Measurements from ENCODE around the gene NTNG1. TPM values are rescaled to one million over a fixed set of nuclear protein-coding genes. Genes with fewer than 3 reads are reported as not detected.

The NTNG1 gene
- total and polyA plus RNA-seq, 2 of the 8 experiments (the other 6 are each of a cell fraction or from before 2014, with no cell fraction given): 1.2 to 4.1 TPM

DNA sequence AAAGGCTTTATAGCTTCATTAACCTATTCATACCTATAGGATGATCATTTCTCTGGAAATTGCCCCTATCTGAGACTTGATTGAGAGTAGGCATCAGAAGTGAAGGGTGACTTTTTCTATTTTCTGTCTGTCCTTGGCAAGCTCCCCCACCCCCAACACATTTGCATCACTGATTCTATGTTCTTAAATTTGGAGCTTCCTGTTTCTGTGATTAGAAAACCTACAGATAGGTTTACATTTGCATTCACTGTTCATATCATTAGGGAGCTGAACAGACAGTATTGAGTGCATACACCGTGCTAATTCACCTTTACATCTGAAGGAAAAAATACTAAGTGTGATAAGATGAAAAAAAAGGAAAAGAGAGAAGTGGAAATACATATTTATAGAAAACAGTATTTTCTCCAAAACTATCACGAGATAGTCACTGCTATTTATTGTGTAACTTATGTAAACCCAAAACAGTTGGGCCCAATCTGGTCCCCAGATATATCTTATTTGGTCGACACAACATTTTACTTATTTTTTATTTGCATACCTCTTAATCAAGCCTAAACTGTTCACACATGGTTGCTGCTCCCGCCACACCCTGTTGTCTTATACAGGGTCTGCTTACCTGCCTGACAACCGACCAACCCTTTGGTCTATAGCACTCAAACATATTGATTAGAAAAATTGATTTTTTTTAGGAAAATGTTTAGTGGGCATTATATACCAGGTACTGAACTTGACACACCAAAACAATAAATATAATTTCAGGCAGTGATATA, 218.8 kb downstream of the NTNG1 start:
- Histone ChIP-seq H2AK5ac (ENCODE audit: low read depth, low read length) (no peak overlapping the region), H2BK12ac (ENCODE audit: low read depth, low read length) (no peak overlapping the region), H4K5ac (ENCODE audit: insufficient read length, low read depth, low read length) (no peak overlapping the region), H4K91ac (replicated peaks; ENCODE audit: insufficient read length, low read length) (no peak overlapping the region), H3K79me1 (ENCODE audit: low read depth, low read length) (no peaks in the 10 kb centered on the region), H3K18ac (ENCODE audit: extremely low read depth, low read length) (no peak overlapping the region), H3K56ac (replicated peaks; ENCODE audit: insufficient read length, low read depth, low read length) (no peak overlapping the region), H3K9ac (replicated peaks in 1 of 4; ENCODE audit: extremely low read depth in 1 of 4, low read depth in 3 of 4, low read length in 3 of 4) (no peak overlapping the region), H2BK120ac (replicated peaks; ENCODE audit: low read depth, low read length) (no peak overlapping the region), H4K20me1 (replicated peaks in 1 of 2; ENCODE audit: control insufficient read depth in 1 of 2, insufficient read depth in 2 of 2, low read length in 2 of 2) (no peaks in the 10 kb centered on the region), H3K4me1 (replicated peaks in 1 of 4; ENCODE audit: control insufficient read depth in 3 of 4, insufficient read depth in 4 of 4, low read length in 3 of 4) (peaks cover 0 to 4% (median 3%) of the 10 kb centered on the region in 4 experiments; a peak in 1 of 7 replicates), H3K4ac (replicated peaks; ENCODE audit: insufficient read length, low read depth, low read length) (no peak overlapping the region), H2AFZ (ENCODE audit: low read length) (no peak overlapping the region), H2BK15ac (ENCODE audit: low read length) (no peak overlapping the region), H2BK5ac (ENCODE audit: low read depth, low read length) (no peak overlapping the region), H2BK20ac (ENCODE audit: low read length) (no peak overlapping the region), H3K79me2 (ENCODE audit: control insufficient read depth in 1 of 2, insufficient read depth in 2 of 2, low read length in 2 of 2) (no peaks in the 10 kb centered on the region), H4K8ac (ENCODE audit: extremely low read depth, insufficient read depth, low read length) (no peak overlapping the region), H3K23me2 (ENCODE audit: low read depth, low read length) (no peaks in the 10 kb centered on the region), H3K23ac (ENCODE audit: insufficient read length) (no peak overlapping the region), H3K14ac (ENCODE audit: insufficient read length) (no peak overlapping the region), H3K4me2 (ENCODE audit: insufficient read depth in 1 of 2, low read depth in 2 of 2, low read length in 2 of 2) (no peak overlapping the region), H3K4me3 (ENCODE audit: extremely low read depth in 1 of 4, insufficient read depth in 2 of 4, low read depth in 3 of 4, low read length in 4 of 4) (no peak overlapping the region), H3K9me3 (ENCODE audit: insufficient read depth in 2 of 2, low read depth in 1 of 2, low read length in 1 of 2) (no peaks in the 10 kb centered on the region), H3K27ac (ENCODE audit: low read depth, low read length) (no peak overlapping the region), H3K27me3 (replicated peaks in 1 of 4; ENCODE audit: control insufficient read depth in 3 of 4, extremely low read depth in 1 of 4, insufficient read depth in 3 of 4, low read length in 3 of 4) (no peaks in the 10 kb centered on the region), H3K36me3 (ENCODE audit: control insufficient read depth in 2 of 4, insufficient read depth in 4 of 4, low read length in 3 of 4) (no peaks in the 10 kb centered on the region)
- 75% methylated on average over 5 of the region's 5 CpGs; no CpG with 5 or more reads in 1 of the 2 experiments for WGBS, 2 experiments (ENCODE audit: extremely low coverage in 1 of 2, insufficient coverage in 1 of 2, insufficient read length in 1 of 2, insufficient replicate concordance in 2 of 2, low coverage in 1 of 2, low lambda C conversion rate in 2 of 2, missing lambda C conversion rate in 1 of 2)
- ChIA-PET CTCF (ENCODE audit: partially characterized antibody) (interaction anchor here (1.0 to 1.1 kb wide), 2 partner anchors 107 to 1569 kb away, joined by 3 read pairs; no protein-coding TSS in a partner anchor), POLR2A (ENCODE audit: partially characterized antibody) (no interaction called here)
- FAIRE-seq (no peak), DNase-seq (ENCODE audit: low read depth in 1 of 2, low spot score in 2 of 2) (no peak)
- TF ChIP-seq HDAC2 (IDR thresholded peaks at IDR 0.05; ENCODE audit: borderline replicate concordance in 1 of 2, low read depth in 2 of 2, low read length in 2 of 2) (no peak), SP2 (IDR thresholded peaks at IDR 0.05; ENCODE audit: low read length) (no peak), SUZ12 (IDR thresholded peaks at IDR 0.05; ENCODE audit: low read length) (no peak), RXRA (IDR thresholded peaks at IDR 0.05; ENCODE audit: insufficient read depth, low read depth, low read length) (no peak), CREB1 (IDR thresholded peaks at IDR 0.05) (no peak), CEBPB (IDR thresholded peaks at IDR 0.05; ENCODE audit: low read depth, low read length) (no peak), HDAC6 (IDR thresholded peaks at IDR 0.05; ENCODE audit: low read depth, low read length) (no peak), POLR2AphosphoS5 (IDR thresholded peaks at IDR 0.05; ENCODE audit: low read depth, low read length) (no peak), BCL11A (IDR thresholded peaks at IDR 0.05; ENCODE audit: low read depth in 2 of 2, low read length in 2 of 2) (no peak), JUN (IDR thresholded peaks at IDR 0.05; ENCODE audit: low read depth, low read length) (no peak)
- TF ChIP-seq, protein P1, sequence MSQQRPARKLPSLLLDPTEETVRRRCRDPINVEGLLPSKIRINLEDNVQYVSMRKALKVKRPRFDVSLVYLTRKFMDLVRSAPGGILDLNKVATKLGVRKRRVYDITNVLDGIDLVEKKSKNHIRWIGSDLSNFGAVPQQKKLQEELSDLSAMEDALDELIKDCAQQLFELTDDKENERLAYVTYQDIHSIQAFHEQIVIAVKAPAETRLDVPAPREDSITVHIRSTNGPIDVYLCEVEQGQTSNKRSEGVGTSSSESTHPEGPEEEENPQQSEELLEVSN (IDR thresholded peaks at IDR 0.05): no peak
- TF ChIP-seq, protein P2, sequence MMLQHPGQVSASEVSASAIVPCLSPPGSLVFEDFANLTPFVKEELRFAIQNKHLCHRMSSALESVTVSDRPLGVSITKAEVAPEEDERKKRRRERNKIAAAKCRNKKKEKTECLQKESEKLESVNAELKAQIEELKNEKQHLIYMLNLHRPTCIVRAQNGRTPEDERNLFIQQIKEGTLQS (IDR thresholded peaks at IDR 0.05; ENCODE audit: insufficient read depth, low read depth, low read length): no peak
